ENCODE measurements around the gene YPEL1.
"Not testable (repeated sequence)": the region's sequence is repeated elsewhere in the genome, so short reads cannot be mapped to it uniquely, and the experiment has no call there.

Gene YPEL1

GRCh38 chr22:21684492-21685163, 51.0 kb downstream of the YPEL1 start:
- no peak for DNase-seq (ENCODE audit: low read depth in 3 of 3)

GRCh38 chr22:21683401-21683811, 52.2 kb downstream of the YPEL1 start:
- DNase-seq (ENCODE audit: low read depth in 3 of 3): no peak

- DNase-seq (ENCODE audit: low read depth in 3 of 3): no peak
Observed at GRCh38 chr22:21682385-21683175, 53.0 kb downstream of the YPEL1 start.

- DNase-seq (ENCODE audit: low read depth in 3 of 3): no peak
Observed at GRCh38 chr22:21681566-21682370, 53.8 kb downstream of the YPEL1 start.

GRCh38 chr22:21680830-21681565, 54.6 kb downstream of the YPEL1 start:
- no peak for DNase-seq (ENCODE audit: low read depth in 3 of 3)

- no peak for DNase-seq (ENCODE audit: low read depth in 3 of 3)
Observed at GRCh38 chr22:21679383-21679782, 56.2 kb downstream of the YPEL1 start.

GRCh38 chr22:21678842-21679241, 56.8 kb downstream of the YPEL1 start:
- not testable (repeated sequence) for DNase-seq (ENCODE audit: low read depth in 3 of 3)

- DNase-seq (ENCODE audit: low read depth in 3 of 3): no peak
Observed at GRCh38 chr22:21677606-21678443, 57.8 kb downstream of the YPEL1 start.

- DNase-seq (ENCODE audit: low read depth in 3 of 3): no peak
Observed at GRCh38 chr22:21674638-21675245, 60.9 kb downstream of the YPEL1 start.

- DNase-seq (ENCODE audit: low read depth in 3 of 3): no peak
Observed at GRCh38 chr22:21673534-21674321, 61.9 kb downstream of the YPEL1 start.

- no peak for DNase-seq (ENCODE audit: low read depth in 3 of 3)
Observed at GRCh38 chr22:21672107-21672629, 63.4 kb downstream of the YPEL1 start.

GRCh38 chr22:21669026-21669425, 66.6 kb downstream of the YPEL1 start:
- DNase-seq (ENCODE audit: low read depth in 3 of 3): no peak

GRCh38 chr22:21666786-21667185, 68.8 kb downstream of the YPEL1 start:
- no peak for DNase-seq (ENCODE audit: low read depth in 3 of 3)

GRCh38 chr22:21665047-21665851, 70.3 kb downstream of the YPEL1 start:
- DNase-seq (ENCODE audit: low read depth in 3 of 3): no peak

- DNase-seq (ENCODE audit: low read depth in 3 of 3): no peak
Observed at GRCh38 chr22:21663738-21664137, 71.9 kb downstream of the YPEL1 start.

GRCh38 chr22:21661991-21662390, 73.6 kb downstream of the YPEL1 start:
- no peak for DNase-seq (ENCODE audit: low read depth in 3 of 3)

- DNase-seq (ENCODE audit: low read depth in 3 of 3): no peak
Observed at GRCh38 chr22:21660904-21661303, 74.7 kb downstream of the YPEL1 start.

- no peak for DNase-seq (ENCODE audit: low read depth in 3 of 3)
Observed at GRCh38 chr22:21659864-21660525, 75.6 kb downstream of the YPEL1 start.

All from stimulated activated CD4-positive, alpha-beta T cell treated with anti-CD3 and anti-CD28 coated beads, TNF-alpha, amount 100 ng/mL, for 48 hours (primary cell).